Lung microvascular endothelial cell (primary cell): ENCODE results near the gene SLC39A11. TPM values are rescaled to one million over a fixed set of nuclear protein-coding genes. Genes with fewer than 3 reads are reported as not detected.
"Not testable (repeated sequence)": the region's sequence is repeated elsewhere in the genome, so short reads cannot be mapped to it uniquely, and the experiment has no call there.

Experiments used
- DNase-seq, 2 donors: peaks; one replicate each; pipeline versions ENCODE4 v3.0.0 to v3.0.0-alpha.2; 2010; ENCODE audit warnings: low read depth in 2 of 2
- total RNA-seq: library from RNA; depleted of rRNA; stranded (reverse); fragments of >200 nt; gene quantifications from 2 replicates; pipeline ENCODE4 v1.2.1, GENCODE V29; 2014

Gene SLC39A11
- total RNA-seq, 1 donor from 2014 or later, result 12.7 TPM

DNA sequence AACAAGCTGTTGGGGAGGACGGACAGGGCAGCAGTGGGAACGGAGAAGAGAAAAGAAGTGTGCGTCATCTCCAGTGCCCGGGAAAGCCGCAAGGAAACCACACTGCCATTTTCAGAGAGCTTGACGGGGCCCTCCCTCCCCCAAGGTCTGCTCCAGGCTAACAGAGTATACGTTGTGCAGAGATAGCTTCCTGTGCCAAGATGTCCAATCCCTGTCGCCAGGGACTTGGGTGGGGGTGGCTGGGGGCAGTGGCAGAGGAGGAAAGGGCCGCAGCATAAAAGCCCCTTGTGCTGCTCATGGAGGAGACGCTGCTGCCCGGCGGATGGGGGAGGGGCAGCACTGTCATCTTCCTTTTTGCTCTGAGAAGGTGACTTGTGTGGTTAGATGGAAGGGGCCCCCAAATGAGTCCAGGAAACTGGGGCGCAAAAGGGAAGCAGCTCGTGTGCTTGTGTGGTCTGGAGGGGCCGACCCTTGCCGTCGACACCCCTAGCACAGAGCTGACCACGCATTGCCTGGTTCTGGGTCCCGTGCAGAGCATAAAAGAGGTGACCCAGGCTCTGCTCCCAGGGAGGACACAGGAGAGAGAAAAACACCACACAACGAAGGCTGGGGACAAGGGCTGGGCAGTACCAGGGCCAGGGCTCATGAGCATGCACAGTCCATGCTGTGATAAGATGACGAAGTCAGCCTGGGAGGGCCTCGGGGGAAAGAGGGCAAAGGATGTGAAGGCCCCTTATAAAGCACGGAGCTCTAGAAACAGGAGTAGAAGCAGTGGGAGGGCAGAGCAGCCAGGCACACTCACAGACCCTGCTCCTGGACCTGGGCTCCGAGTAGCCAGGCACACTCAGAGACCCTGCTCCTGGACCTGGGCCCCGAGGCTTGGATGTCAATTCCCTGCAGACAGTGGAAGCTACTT is 372.7 kb downstream of the SLC39A11 start:
- DNase-seq, result no peak

DNA sequence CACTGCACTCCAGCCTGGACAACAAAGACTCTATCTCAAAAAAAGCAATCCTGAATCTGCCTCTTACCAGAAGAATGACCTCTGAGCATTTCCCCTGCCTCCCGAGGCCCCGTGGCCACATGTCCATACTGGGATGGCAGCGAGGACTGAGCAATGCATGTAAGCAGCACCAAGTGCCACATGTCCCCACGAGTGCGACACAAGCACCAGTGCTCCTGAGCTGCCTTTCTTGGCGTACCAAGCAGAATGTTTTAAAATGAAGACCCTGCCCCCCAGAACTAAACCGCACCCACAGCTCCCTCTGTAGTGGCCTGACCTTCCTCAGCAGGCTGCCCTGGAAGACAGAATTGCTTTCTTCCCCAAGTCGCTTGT is 373.3 kb downstream of the SLC39A11 start:
- DNase-seq, result no peak

DNA sequence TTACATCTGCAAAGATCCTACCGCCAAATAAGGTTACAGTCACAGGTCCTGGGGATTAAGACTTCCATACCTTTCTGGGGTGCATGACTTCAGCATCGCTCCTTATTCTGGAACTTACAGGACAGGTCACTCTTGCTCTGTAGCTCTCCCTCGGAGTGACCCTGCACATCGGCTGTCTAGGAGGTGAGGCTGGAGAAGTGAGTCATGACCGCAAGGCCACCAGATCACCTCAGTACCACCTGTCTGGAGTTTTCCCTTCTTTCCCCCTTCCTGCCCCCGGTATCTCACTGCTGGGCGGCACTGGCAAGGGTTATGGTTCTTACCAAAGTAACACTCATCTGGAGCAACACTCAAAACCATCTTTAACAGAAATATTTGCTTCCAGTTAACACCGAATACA is 374.8 kb downstream of the SLC39A11 start:
- DNase-seq, result no peak

DNA sequence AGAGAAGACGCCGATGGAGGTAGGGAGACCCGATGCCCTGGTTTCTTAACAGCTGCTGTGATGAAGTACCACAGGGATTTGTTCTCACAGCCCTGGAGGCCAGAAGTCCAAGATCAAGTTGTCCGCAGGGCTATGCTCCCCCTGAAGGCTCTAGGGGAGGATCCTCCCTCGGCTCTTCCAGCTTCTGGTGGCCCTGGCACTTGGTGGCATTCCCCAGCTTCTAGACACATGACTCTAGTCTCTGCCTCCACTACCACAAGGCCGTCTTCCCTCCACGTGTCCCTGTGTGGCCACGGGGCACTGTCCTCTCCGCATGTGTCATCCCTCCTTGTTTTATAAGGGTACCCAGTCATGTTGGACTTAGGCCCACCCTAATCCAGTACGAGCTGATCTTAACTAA is 375.2 kb downstream of the SLC39A11 start:
- no peak for DNase-seq

DNA sequence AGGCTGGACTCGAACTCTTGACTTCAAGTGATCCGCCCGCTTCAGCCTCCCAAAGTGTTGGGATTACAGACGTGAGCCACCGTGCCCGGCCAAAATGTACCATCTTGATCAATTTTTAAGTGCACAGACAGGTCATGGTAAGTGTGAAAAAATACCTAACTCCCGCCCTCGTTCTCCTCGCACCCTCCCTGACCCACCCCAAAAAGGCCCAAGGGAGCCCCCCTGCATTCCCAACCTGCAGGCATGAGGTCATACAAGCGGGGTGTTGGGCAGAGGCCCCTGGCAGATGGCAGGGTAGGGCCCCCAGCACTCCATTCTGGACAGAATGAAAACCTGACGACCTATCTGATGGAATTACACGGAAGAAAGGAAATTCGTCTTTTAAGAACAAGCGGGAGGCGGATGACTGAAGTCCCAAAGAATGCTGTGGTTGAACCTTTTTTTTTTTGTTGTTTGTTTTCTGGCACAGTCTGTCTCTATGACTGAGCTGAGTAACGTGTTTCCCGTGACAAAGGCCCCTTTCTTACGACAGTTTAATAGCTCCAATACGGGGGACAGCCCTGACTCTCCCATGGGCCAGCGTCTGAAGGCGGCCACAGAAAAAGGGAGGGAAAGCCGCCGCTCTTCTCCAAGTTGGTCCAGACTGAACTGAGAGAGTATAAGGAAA is 376.4 kb downstream of the SLC39A11 start:
- peak; percentile 27 to 93 for DNase-seq

DNA sequence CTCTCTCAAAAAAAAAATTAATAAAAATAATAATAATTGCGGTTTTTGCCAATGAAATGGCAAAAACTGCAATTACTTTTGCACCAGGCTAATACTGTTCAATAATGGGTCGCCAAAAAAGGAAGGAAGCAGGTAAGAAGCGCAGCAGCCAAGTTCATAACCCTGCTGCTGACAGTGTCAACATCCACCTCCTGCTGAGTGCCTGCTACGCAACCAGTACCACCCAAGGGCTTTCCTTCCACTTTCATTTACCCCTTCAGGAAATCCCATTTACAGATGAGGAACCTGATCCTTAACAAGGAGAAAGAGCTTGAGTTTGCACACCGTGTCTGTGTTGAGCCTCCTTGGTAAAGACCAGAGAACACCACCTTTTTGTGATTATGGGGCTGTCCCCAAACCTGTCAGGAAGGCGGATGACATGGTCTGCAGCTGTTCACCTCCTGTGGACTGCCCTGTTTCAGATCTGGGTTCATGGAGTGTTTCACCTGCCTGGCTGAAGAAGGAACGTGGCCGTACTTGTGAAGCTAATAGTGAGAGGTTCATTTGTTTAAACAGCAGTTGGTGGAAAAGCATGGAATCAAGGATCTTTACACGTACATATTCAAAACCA is 378.0 kb downstream of the SLC39A11 start:
- no peak for DNase-seq

DNA sequence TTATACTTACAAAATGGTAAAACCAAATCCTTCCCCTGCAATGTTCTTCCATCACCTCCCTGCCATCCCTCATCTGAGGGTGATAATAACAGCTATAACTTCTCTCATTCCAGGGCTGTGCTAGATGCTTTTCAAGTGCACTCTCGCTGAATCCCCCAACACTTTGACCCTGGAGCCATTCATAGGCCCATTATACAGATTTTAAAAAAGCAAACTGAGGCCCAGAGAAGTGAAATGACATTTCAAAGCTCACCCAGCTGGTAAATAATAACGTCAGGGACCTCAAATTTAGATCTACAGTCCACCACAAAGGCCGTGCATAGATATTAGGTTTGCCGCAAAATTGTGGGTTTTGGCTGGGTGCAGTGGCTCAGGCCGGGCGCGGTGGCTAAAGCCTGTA is 378.8 kb downstream of the SLC39A11 start:
- no peak for DNase-seq

DNA sequence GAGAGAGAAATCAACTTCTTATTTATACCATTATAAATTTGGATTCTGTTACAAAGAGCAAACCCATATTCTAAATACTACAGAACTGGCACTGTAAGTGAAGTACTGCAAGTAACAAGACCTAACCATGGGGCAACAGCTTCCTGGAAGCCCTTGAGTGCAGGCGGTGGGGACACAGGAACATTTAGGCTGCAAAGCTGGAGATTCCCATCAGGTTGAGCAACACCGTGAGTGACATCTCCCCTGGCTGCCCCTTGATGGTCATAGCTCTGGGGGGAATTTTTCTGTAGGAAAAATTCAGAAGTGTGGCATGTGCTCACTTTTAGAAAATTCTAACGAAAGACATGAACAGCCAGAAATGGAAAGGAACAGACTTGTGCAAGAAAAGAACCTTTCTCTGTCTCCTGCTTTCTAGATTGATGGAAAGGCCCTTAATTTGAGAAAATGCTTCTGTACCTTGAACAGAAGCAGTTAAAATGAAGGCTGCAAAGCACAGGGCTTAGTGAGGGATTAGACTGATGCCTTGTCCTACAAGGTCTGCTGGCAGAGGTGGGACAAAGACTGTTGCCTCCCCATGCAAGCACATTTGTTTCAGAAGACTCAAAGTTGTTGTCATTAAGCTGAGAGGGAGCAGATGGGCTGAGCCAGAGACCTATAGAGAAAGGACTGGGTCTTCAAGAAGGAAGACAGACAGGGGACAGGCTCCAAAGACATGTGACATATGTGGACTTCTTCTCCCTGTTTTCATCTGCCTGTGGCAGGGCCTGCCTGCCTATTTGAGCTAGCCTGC is 380.8 kb downstream of the SLC39A11 start:
- no peak for DNase-seq

DNA sequence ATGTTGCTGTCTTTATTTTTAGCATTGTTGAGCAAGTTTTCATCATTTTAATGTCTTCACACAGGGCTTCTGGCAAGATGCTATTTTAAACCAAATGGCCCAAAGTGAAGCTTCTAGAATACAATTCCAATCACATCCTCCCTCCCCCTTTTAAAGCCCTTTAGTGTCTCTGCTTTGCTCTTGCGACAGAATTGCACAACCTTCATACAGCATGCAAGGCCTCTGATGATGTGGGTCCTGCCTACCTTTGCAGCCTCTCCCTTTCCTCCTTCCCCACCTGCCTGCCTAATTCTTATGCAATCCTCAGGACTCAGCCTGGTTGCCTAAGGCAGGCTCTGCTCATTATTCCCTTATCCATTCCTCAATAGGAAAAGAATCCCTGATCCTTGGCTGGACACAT is 381.7 kb downstream of the SLC39A11 start:
- DNase-seq, result no peak

DNA sequence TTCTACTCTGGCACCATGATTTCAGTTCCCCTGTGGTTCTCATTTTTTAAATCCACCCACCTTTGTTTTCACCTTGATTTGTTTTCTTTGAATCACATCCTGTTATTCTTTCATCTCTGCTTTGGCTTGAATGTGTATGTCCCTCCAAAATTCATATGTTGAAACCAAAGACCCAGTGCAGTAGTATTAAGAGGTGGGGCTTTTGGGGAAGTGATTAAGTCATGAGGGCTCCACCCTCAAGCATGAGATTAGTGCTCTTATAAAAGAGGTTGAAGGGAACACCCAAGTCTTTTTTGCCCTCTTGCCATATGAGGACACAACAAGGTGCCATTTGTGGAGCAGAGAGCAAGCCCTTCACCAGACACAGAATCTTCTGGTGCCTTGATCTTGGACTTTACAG is 382.3 kb downstream of the SLC39A11 start:
- no peak for DNase-seq

DNA sequence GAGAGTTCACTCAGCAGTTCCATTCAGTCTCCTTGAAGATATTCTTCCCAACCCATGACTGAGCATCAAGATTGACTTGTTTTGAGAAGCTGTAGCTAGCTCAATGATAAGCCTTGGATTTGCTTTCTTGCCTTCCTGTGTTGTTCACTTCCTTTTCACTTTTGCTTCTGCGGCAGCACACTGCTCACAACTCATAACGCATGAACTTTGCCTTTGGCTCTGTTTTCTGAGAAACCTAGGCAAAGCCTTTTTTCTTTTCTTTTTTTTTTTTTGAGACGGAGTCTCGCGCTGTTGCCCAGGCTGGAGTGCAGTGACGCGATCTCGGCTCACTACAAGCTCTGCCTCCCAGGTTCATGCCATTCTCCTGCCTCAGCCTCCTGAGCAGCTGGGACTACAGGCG is 383.8 kb downstream of the SLC39A11 start:
- DNase-seq, result not testable (repeated sequence)

DNA sequence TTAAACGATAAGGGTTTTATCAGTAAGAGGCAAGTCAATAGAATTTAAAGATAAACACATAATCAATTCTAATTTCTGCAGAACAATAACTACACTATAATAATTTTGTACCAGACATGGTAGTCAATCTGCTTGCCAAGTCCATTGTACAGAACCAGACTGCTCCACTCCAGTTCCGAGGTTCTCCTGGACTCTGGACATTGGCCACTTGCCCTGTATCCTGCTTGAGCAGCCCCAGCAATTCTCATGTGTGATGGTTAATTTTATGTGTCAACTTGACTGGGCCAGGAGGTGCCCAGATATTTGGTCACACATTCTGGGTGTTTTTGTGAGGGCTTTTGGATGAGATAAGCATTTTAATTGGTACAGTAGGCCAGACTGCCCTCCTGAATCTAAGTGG is 384.6 kb downstream of the SLC39A11 start:
- DNase-seq, result no peak

DNA sequence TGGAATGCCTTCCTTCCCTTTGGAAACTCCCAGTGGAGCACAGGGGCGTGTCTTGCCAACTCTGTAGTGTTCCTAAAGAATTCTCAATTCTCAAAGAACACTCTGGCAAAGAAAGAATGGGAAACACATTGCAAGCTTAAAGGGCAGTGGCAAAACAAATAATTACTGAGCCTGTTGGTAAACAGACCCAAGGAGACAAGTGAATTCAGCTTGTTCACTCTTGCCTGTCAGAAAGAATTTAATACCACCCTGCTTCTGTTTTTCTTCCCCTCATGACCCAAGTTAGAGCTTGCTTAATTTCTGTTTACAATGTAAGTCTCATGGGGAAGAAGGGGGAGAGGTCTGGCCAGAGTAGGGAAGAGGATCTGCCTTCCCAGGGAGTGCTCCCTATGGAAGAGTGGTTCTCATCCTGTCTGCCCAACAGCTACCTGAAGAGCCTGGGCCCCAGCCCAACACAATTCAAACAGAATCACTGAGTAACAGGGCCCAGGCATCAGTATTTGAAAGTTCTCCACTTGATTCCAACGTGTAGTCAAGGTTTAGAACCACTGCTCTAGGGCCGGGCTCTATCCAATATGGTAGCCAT is 386.0 kb downstream of the SLC39A11 start:
- no peak for DNase-seq

DNA sequence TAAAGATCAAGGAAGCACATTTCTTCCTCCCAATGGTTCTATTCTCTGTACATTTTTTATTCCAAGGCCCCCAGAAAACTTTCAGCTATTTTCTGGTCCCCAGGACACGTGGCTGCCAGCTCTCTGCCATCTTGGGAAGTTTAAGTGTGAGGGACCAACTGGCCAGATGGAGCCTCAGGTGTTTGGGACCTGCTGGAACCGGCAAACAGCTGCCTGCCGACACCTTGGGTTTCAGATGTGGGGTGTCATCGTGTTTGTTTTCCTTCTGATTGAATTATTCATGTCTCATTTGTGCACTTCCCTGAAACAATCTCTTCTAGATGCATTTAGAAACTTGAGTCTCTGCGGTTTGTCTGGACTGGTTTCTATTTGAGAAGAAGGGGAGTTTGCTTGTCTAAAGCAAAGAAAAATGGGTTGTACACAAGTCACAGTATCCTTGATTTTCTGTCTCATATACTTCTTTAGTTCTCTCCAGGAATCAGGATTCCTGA is 386.5 kb downstream of the SLC39A11 start:
- no peak for DNase-seq

DNA sequence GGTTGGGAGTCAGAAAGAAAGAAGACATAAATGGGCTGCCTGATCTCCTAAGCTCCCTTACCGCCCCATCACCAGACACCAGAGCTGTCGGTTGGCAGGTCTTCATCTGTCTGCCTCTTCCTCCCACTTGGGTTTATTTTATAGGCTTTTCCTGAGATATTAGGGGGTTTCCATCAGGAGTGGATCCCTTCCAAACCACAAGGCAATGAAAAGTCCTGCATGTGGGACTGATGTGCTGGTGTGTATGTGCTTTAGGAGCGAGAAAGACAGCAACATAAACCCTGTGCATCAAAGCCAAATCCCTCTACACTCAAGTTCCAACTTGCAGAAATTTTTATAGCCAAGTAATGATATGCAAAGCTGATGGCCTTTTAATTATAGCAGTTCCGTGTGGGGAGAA is 389.5 kb downstream of the SLC39A11 start:
- DNase-seq, result no peak

DNA sequence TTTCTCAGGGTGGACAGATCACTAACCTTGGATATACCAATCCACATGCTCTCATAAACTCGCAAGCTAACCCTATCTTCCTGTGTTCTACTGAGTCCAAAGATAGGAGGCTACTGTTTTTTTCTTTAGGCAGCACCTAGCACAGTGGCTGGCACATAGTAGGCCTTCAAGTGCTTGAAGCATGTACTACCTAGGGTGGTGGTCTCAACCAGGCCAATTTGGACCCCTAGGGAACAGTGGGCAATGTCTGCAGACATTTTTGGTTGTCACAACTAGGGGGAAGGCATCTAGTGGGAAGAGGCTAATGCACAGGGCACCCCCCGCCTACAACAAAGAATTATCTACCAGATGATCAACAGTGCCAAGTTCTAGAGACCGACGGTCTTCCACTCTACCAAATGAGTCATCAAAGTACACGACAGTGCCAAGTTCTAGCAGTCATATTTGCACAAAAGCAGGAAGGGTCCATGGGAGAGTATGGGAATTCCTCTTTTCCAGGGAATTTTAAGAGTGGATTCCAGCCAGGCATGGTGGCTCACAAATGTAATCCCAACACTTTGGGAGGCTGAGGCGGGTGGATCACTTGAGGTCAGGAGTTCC is 390.3 kb downstream of the SLC39A11 start:
- peak; percentile 72 to 79 for DNase-seq

DNA sequence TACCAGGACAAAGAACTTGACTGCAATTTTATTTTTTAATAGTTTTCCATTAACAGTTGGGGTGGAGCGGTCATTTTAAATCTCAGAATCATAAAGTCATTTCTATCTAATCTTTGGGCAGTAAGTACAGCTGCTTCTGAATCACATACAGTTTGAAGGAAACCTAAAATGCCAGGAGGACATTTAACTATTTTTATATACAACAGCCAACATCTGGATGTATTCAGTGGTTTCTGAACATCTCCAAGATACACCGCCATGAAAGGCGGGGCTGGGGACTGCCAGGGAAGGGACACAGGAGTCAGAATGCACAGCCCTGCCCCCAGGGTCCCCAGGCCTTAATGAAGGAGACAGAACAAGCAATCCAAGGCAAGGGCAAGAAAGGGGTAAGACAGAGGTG is 392.3 kb downstream of the SLC39A11 start:
- no peak for DNase-seq

DNA sequence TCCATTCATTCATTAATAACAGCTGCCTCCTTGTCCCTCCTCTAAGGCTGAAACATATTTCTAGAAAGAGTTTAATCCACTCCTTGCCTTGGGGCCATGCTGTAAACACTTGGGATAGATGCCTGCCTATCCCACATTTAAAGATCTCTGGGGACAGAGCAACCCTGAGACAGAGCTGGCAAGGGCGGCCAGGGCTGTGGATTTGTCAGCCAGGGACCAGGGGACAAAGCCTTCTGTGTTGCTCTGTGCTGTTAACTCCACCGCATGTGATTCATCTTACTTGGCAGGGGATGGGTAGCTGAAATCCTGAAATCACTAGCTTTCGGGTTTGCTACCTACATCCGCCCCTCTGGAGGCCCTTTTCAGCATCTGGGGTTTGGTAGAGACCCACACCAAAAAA is 392.9 kb downstream of the SLC39A11 start:
- no peak for DNase-seq

DNA sequence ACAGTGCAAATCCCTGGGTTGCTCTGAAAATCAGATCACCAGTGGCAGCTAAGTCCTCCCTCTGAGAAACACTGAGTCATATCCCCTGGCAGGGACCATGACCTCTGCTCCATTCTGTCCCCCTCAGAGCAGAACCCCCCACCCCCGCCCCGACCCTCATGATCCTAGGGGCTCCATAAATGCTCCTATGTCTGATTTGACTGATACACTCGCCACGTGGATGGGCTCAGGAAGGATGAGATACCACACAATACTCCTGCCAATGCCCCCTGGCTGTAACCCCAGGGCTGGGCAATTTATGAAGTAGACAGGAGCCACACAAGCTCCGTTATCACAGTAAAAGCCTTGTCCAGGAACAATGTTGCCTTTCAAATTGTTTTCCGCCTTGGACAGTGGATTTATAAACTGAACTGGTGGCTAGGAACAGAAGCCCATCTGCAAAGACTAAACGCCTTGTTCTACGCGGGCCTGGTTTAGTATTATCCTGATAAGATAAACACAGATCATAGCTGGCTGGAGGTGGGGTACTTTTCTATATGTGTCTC is 394.8 kb downstream of the SLC39A11 start:
- DNase-seq, result no peak

DNA sequence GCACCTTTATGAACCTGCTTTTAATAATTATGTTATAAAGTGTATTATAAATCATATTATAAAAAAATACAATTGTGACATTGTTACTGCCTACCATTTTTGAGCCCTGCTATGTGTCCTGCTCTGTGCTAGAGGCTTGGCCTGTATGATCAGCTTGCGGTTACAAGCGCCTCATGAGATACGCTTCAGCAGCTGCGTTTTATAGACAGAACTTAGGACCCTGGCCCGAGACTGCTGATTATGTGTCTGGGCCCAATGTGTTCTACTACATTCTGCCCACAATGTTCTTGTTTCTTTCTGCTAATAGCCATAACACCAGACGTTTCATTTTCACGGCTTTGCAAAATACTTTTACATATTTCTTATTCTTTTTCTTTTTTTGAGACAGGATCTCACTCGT is 395.8 kb downstream of the SLC39A11 start:
- DNase-seq, result no peak

DNA sequence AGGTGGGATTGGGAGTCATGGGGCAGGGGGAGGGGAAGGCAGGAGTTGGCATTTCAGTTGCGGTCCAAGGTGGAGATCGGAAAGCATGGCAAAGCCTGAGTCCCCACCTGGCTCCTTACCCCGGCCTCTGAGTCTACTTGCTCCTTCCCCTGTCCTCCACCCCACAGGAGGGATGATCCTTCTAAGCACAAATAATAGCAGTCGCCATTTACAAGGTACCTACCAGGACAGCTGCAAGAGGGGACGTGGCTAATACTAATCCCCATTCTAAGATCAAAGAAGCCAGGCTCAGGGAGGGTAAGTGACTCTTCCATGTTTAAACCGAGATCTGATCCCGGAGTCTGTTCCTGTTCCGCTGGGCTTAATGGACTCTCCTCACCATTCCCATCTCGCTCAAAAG is 396.3 kb downstream of the SLC39A11 start:
- DNase-seq, result no peak
